Caco-2 (cell line): ENCODE measurements around the gene C17orf114.
"Not testable (repeated sequence)": the region's sequence is repeated elsewhere in the genome, so short reads cannot be mapped to it uniquely, and the experiment has no call there.

Source experiments
- BruUV-seq: library from RNA; stranded (reverse); fragments of 400-500 nt; replicated peaks from 2 replicates; lab custom pipeline; 2021; lab: Mats Ljungman, UMichigan
- CTCF ChIA-PET: fragments of 300-600 bp; sonication (Branson Sonifier 250); formaldehyde crosslinking; loops from one replicate; lab custom pipeline; 2022; ENCODE audit warnings: antibody characterized with exemption; lab: Charles Lee
- POLR2A ChIA-PET: fragments of 300-600 bp; sonication (Branson Sonifier 250); formaldehyde crosslinking; loops from one replicate; lab custom pipeline; 2022; ENCODE audit warnings: antibody characterized with exemption; lab: Charles Lee
- DNase-seq, 2 experiments: peaks; one replicate each; pipeline versions ENCODE4 v3.0.0 to v3.0.0-alpha.2; 2020 to 2022
- H3K27me3 ChIP-seq: replicated peaks from 2 replicates; pipeline ENCODE4 v1.6.0; 2011; ENCODE audit warnings: low read length; ENCODE audit not compliant: control insufficient read depth, insufficient read depth
- H3K36me3 ChIP-seq: 2 replicates; pipeline ENCODE4 v1.5.1; 2011; ENCODE audit warnings: low read length; ENCODE audit not compliant: control insufficient read depth, insufficient read depth
- H3K4me1 ChIP-seq: fragments of 250-450 bp; sonication (Bioruptor Pico); 2 replicates; pipeline ENCODE4 v1.5.1; 2020; ENCODE audit warnings: mild to moderate bottlenecking
- H3K4me3 ChIP-seq: 2 replicates; pipeline ENCODE4 v1.5.1; 2011; ENCODE audit warnings: low read depth, mild to moderate bottlenecking, control low read depth, low read length
- H3K9me3 ChIP-seq: fragments of 250-450 bp; sonication (Bioruptor Pico); 2 replicates; pipeline ENCODE4 v1.5.1; 2020; ENCODE audit warnings: mild to moderate bottlenecking, moderate library complexity
- H3K27ac Mint-ChIP-seq: one replicate; pipeline ENCODE4 v1.8.0; 2022; ENCODE audit warnings: mixed read lengths; ENCODE audit not compliant: unreplicated experiment
- H3K27me3 Mint-ChIP-seq: one replicate; pipeline ENCODE4 v1.8.0; 2022; ENCODE audit warnings: mixed read lengths; ENCODE audit not compliant: insufficient read depth, unreplicated experiment
- H3K36me3 Mint-ChIP-seq: one replicate; pipeline ENCODE4 v1.8.0; 2022; ENCODE audit warnings: mild to moderate bottlenecking, mixed read lengths; ENCODE audit not compliant: insufficient read depth, unreplicated experiment
- H3K4me1 Mint-ChIP-seq: one replicate; pipeline ENCODE4 v1.8.0; 2022; ENCODE audit warnings: low read depth, mixed read lengths; ENCODE audit not compliant: unreplicated experiment
- H3K4me3 Mint-ChIP-seq: one replicate; pipeline ENCODE4 v1.8.0; 2022; ENCODE audit warnings: mild to moderate bottlenecking, moderate library complexity, mixed read lengths; ENCODE audit not compliant: unreplicated experiment
- H3K9me3 Mint-ChIP-seq: one replicate; pipeline ENCODE4 v1.8.0; 2022; ENCODE audit warnings: mixed read lengths; ENCODE audit not compliant: unreplicated experiment
- intact Hi-C: fragments of 100-400 bp; cut with micrococcal nuclease; formaldehyde crosslinking; loops from one replicate; pipeline ENCODE4 v1.10.0; 2022; ENCODE audit not compliant: unreplicated experiment
- TF ChIP-seq, protein P1 (sequence below), 2 experiments: fragments of 200-600 bp in 1 of 2; IDR thresholded peaks; 1 replicate in 1 of 2; 2 replicates in 1 of 2; pipeline versions ENCODE4 v1.5.1 to v1.8.0; 2011 to 2022; ENCODE audit warnings: antibody characterized with exemption in 1 of 2, control low read depth in 1 of 2, inconsistent platforms in 1 of 2, low read depth in 1 of 2, low read length in 1 of 2, mild to moderate bottlenecking in 1 of 2, moderate library complexity in 1 of 2; ENCODE audit not compliant: insufficient read depth in 1 of 2, severe bottlenecking in 1 of 2, unreplicated experiment in 1 of 2

C17orf114 gene

GRCh38 chr17:4833941-4834680 is 32.0 kb upstream of the C17orf114 start:
- H3K4me3 ChIP-seq, result peak overlapping the region; percentile 78
- peaks cover 13% of the 10 kb centered on the region for H3K4me1 ChIP-seq
- Mint-ChIP-seq H3K4me1 (peaks cover 6% of the 10 kb centered on the region), H3K9me3 (no peaks in the 10 kb centered on the region), H3K27ac (peak overlapping the region; percentile 82), H3K27me3 (no peaks in the 10 kb centered on the region), H3K4me3 (peak overlapping the region; percentile 99), H3K36me3 (peaks cover 17% of the 10 kb centered on the region)
- ChIA-PET POLR2A (no interaction called here), CTCF (no interaction called here)
- TF ChIP-seq, protein P1, sequence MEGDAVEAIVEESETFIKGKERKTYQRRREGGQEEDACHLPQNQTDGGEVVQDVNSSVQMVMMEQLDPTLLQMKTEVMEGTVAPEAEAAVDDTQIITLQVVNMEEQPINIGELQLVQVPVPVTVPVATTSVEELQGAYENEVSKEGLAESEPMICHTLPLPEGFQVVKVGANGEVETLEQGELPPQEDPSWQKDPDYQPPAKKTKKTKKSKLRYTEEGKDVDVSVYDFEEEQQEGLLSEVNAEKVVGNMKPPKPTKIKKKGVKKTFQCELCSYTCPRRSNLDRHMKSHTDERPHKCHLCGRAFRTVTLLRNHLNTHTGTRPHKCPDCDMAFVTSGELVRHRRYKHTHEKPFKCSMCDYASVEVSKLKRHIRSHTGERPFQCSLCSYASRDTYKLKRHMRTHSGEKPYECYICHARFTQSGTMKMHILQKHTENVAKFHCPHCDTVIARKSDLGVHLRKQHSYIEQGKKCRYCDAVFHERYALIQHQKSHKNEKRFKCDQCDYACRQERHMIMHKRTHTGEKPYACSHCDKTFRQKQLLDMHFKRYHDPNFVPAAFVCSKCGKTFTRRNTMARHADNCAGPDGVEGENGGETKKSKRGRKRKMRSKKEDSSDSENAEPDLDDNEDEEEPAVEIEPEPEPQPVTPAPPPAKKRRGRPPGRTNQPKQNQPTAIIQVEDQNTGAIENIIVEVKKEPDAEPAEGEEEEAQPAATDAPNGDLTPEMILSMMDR (IDR thresholded peaks at IDR 0.05; ENCODE audit: insufficient read depth in 1 of 2, low read depth in 1 of 2, low read length in 1 of 2, severe bottlenecking in 1 of 2, unreplicated experiment in 1 of 2), result no peak
- H3K36me3 ChIP-seq, result no peaks in the 10 kb centered on the region
- DNase-seq, result peak in 1 of 2 experiments; percentile 13
- H3K9me3 ChIP-seq, result no peaks in the 10 kb centered on the region
- BruUV-seq, result TSS peak; percentile 48
- intact Hi-C loops, result no loop called here
- H3K27me3 ChIP-seq, result no peaks in the 10 kb centered on the region

GRCh38 chr17:4833178-4833940 is 31.2 kb upstream of the C17orf114 start, which contains the start of gene MINK1:
Gene MINK1 (plus strand): TSS chr17:4833340. CDS start chr17:4833584, 244 bp downstream.
- Mint-ChIP-seq H3K27ac (peak within 1 kb of the TSS; percentile 95), H3K27me3 (no peaks in the 10 kb centered on the region), H3K4me3 (peak within 1 kb of the TSS; percentile 99), H3K4me1 (peaks cover 6% of the 10 kb centered on the region), H3K9me3 (no peaks in the 10 kb centered on the region), H3K36me3 (peaks cover 17% of the 10 kb centered on the region)
- Histone ChIP-seq H3K4me1 (peaks cover 13% of the 10 kb centered on the region), H3K4me3 (peak within 1 kb of the TSS; percentile 78), H3K36me3 (no peaks in the 10 kb centered on the region), H3K9me3 (no peaks in the 10 kb centered on the region), H3K27me3 (no peaks in the 10 kb centered on the region)
- ChIA-PET CTCF (no interaction called here), POLR2A (interaction anchor here (0.6 kb wide), 1 partner anchor 77 kb away, joined by 4 read pairs; no protein-coding TSS in a partner anchor)
- BruUV-seq, result no TSS peak
- intact Hi-C loops, result no loop called here
- TF ChIP-seq, protein P1 (IDR thresholded peaks at IDR 0.05; ENCODE audit: insufficient read depth in 1 of 2, low read depth in 1 of 2, low read length in 1 of 2, severe bottlenecking in 1 of 2, unreplicated experiment in 1 of 2), result no peak
- DNase-seq, result peak; percentile 81 to 85

DNA sequence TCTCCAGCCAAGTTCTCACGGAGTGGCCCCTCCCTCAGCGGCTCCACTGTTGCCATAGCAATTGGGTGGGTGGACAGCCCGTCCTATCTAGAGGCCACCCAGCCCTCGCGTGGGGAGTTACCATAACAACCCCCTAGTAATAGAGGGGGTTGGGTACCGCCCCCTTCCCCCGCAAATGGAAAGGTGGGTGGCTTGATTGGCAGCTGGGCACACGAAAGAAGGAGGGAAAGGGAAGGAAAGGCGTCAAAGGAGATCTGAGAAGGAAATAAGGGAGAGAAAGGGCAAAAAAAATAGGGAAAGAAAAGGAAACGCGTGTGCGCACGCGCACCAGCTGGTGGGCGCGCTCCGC is 30.7 kb upstream of the C17orf114 start:
- Mint-ChIP-seq H3K4me3 (peak overlapping the region; percentile 99), H3K36me3 (peaks cover 17% of the 10 kb centered on the region), H3K27ac (peak overlapping the region; percentile 95)
- H3K4me1 Mint-ChIP-seq, intact Hi-C loops, CTCF ChIA-PET, H3K36me3 ChIP-seq, H3K27me3 ChIP-seq, H3K27me3 Mint-ChIP-seq, POLR2A ChIA-PET, H3K9me3 ChIP-seq, H3K9me3 Mint-ChIP-seq, DNase-seq, BruUV-seq: not testable (repeated sequence)
- peaks cover 13% of the 10 kb centered on the region for H3K4me1 ChIP-seq
- H3K4me3 ChIP-seq, result peak overlapping the region; percentile 78
